Suprapubic skin (tissue), 4 donors: Measurements from ENCODE around the gene ZNF10. TPM values are rescaled to one million over a fixed set of nuclear protein-coding genes. Genes with fewer than 3 reads are reported as not detected.
A peak's percentile ranks its signal among the peaks of the same experiment; 100 is the strongest.

Experiments used
- DNase-seq, 2 donors: peaks; one replicate each; pipeline ENCODE4 v3.0.0-alpha.2; 2019; ENCODE audit warnings: low spot score in 2 of 2
- H3K27ac ChIP-seq: fragments of 200-600 bp; sonication (generic); one replicate; pipeline ENCODE4 v1.5.1; 2019
- H3K27me3 ChIP-seq: fragments of 200-600 bp; sonication (generic); one replicate; pipeline ENCODE4 v1.5.1; 2019
- H3K36me3 ChIP-seq: fragments of 200-600 bp; sonication (generic); one replicate; pipeline ENCODE4 v1.5.1; 2019
- H3K4me1 ChIP-seq: fragments of 200-600 bp; sonication (generic); one replicate; pipeline ENCODE4 v1.5.1; 2019
- H3K4me3 ChIP-seq: fragments of 200-600 bp; sonication (generic); one replicate; pipeline ENCODE4 v1.5.1; 2019; ENCODE audit warnings: mild to moderate bottlenecking
- H3K9me3 ChIP-seq: fragments of 200-600 bp; sonication (generic); one replicate; pipeline ENCODE4 v1.5.1; 2019
- EP300 ChIP-seq: sonication (generic); formaldehyde crosslinking; IDR thresholded peaks from one replicate; pipeline ENCODE4 v1.6.1; 2017; ENCODE audit warnings: antibody characterized with exemption
- POLR2A ChIP-seq, 2 donors: fragments of 450-650 bp; IDR thresholded peaks; one replicate each; pipeline ENCODE4 v1.6.1; 2017; ENCODE audit warnings: antibody characterized with exemption in 2 of 2, mild to moderate bottlenecking in 2 of 2, moderate library complexity in 2 of 2
- POLR2AphosphoS5 ChIP-seq, 3 donors: sonication (generic); formaldehyde crosslinking; IDR thresholded peaks; one replicate each; pipeline ENCODE4 v1.6.1; 2017; ENCODE audit warnings: antibody characterized with exemption in 3 of 3
- WGBS: methylation state at CpG from one replicate; pipeline ENCODE4 v1.1.5; 2018; 5-methylcytosine and 5-hydroxymethylcytosine counted together
- total RNA-seq, 4 donors: library from RNA; depleted of rRNA; stranded (reverse); fragments of >200 nt; gene quantifications; one replicate each; pipeline ENCODE4 v1.1.0, GENCODE V29; 2016
- TF ChIP-seq, protein P1 (sequence below), 2 donors: fragments of 200-600 bp in 1 of 2; fragments of 450-650 bp in 1 of 2; sonication (generic) in 1 of 2; IDR thresholded peaks; one replicate each; pipeline ENCODE4 v1.5.1; 2016 to 2019; ENCODE audit warnings: antibody characterized with exemption in 2 of 2, mild to moderate bottlenecking in 1 of 2, moderate library complexity in 1 of 2

Gene ZNF10
- total RNA-seq, 4 donors from 2014 or later, result 5.2 to 11.6 (median 9.1) TPM

DNA sequence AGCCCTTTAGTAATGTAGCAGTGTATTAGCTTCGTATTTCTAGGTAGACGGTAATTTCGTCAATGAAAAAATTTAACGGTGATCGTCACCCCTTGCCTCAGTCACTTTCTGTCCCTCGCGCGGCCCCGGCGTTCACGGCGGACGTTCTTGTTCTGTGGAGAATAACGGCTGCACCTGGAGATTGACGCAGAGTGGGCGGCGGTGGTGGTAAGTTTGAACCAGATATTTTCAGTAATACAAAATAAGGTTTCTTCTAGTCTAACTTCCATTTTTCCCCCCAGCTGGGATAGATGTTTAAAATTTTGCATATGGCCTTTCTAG lies 341 bp downstream of the ZNF10 start:
- Histone ChIP-seq H3K27ac (peak overlapping the region; percentile 92), H3K36me3 (peaks cover 26% of the 10 kb centered on the region), H3K27me3 (no peaks in the 10 kb centered on the region), H3K4me3 (peak overlapping the region; percentile 79), H3K9me3 (peaks cover 25% of the 10 kb centered on the region), H3K4me1 (peaks cover 15% of the 10 kb centered on the region)
- TF ChIP-seq EP300 (no peak), POLR2AphosphoS5 (IDR thresholded peaks at IDR 0.05) (no peak), POLR2A (IDR thresholded peaks at IDR 0.05) (no peak)
- TF ChIP-seq, protein P1, sequence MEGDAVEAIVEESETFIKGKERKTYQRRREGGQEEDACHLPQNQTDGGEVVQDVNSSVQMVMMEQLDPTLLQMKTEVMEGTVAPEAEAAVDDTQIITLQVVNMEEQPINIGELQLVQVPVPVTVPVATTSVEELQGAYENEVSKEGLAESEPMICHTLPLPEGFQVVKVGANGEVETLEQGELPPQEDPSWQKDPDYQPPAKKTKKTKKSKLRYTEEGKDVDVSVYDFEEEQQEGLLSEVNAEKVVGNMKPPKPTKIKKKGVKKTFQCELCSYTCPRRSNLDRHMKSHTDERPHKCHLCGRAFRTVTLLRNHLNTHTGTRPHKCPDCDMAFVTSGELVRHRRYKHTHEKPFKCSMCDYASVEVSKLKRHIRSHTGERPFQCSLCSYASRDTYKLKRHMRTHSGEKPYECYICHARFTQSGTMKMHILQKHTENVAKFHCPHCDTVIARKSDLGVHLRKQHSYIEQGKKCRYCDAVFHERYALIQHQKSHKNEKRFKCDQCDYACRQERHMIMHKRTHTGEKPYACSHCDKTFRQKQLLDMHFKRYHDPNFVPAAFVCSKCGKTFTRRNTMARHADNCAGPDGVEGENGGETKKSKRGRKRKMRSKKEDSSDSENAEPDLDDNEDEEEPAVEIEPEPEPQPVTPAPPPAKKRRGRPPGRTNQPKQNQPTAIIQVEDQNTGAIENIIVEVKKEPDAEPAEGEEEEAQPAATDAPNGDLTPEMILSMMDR (IDR thresholded peaks at IDR 0.05), result no peak
- WGBS, result under 1% methylated on average over 17 of the region's 17 CpGs
- DNase-seq, result peak; percentile 66 to 81

DNA sequence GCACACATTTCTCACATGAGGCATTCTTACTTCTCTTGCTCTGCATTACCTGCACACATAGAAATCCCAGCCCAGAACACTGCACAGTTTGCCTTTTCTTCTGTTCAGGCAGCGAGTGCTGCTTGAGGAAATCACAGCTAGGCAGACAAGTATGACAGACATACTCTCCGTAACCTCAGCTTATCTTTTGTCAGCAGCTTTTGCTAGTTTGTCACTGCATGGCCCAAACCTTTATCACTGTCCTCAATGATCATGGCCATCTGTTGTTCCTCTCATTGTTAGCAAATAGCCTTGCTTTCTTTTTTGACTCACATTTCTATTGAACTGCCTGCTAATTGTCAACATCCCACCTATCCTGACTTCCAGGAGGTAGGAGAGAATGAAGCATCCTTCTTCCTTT lies 5.3 kb downstream of the ZNF10 start:
- Histone ChIP-seq H3K4me3 (no peak overlapping the region), H3K36me3 (peaks cover 56% of the 10 kb centered on the region), H3K4me1 (peaks cover 7% of the 10 kb centered on the region), H3K27ac (no peak overlapping the region), H3K9me3 (peaks cover 43% of the 10 kb centered on the region), H3K27me3 (no peaks in the 10 kb centered on the region)
- TF ChIP-seq POLR2A (IDR thresholded peaks at IDR 0.05), result no peak
- TF ChIP-seq POLR2AphosphoS5 (IDR thresholded peaks at IDR 0.05), result no peak
- TF ChIP-seq EP300, result no peak
- TF ChIP-seq, protein P1 (IDR thresholded peaks at IDR 0.05), result no peak
- no peak for DNase-seq
- 98% methylated on average over 2 of the region's 2 CpGs for WGBS

DNA sequence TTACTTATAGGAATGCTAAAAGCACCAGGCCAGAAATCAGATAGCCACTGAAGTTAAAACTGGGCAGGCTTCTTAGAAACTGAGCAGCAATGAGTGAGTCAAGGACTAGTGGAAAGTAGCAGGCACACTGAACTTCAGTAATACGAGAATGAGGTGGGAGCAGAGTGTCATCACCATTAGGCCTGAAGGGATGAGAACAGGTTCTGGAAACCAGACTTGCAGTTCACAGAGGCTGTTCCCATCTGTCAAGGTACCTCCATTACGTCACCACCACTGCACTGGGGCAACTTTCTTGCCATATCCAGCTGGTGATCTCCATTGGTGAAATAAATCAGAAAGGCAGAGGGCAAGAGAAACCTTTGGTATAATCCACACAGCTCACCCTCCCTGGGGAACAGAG lies 15.6 kb downstream of the ZNF10 start:
- Histone ChIP-seq H3K4me3 (no peak overlapping the region), H3K27ac (no peak overlapping the region), H3K4me1 (no peaks in the 10 kb centered on the region), H3K9me3 (peaks cover 49% of the 10 kb centered on the region), H3K36me3 (peaks cover 68% of the 10 kb centered on the region), H3K27me3 (no peaks in the 10 kb centered on the region)
- 94% methylated on average over 2 of the region's 2 CpGs for WGBS
- no peak for DNase-seq
- TF ChIP-seq POLR2AphosphoS5 (IDR thresholded peaks at IDR 0.05) (no peak), POLR2A (IDR thresholded peaks at IDR 0.05) (no peak), EP300 (no peak)
- TF ChIP-seq, protein P1 (IDR thresholded peaks at IDR 0.05), result no peak

DNA sequence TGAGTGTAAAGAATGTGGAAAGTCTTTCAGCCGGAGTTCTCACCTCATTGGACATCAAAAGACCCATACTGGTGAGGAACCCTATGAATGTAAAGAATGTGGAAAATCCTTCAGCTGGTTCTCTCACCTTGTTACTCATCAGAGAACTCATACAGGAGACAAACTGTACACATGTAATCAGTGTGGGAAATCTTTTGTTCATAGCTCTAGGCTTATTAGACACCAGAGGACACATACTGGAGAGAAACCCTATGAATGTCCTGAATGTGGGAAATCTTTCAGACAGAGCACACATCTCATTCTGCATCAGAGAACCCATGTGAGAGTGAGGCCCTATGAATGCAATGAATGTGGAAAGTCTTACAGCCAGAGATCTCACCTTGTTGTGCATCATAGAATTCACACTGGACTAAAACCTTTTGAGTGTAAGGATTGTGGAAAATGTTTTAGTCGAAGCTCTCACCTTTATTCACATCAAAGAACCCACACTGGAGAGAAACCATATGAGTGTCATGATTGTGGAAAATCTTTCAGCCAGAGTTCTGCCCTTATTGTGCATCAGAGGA lies 25.8 kb downstream of the ZNF10 start:
- no peaks in the 10 kb centered on the region for H3K4me1 ChIP-seq
- TF ChIP-seq EP300, result no peak
- no peak for TF ChIP-seq POLR2A (IDR thresholded peaks at IDR 0.05)
- TF ChIP-seq, protein P1 (IDR thresholded peaks at IDR 0.05), result no peak
- no peak for TF ChIP-seq POLR2AphosphoS5 (IDR thresholded peaks at IDR 0.05)
- H3K9me3 ChIP-seq, result peaks cover 66% of the 10 kb centered on the region
- no peak for DNase-seq
- H3K4me3 ChIP-seq, result no peak overlapping the region
- peaks cover 66% of the 10 kb centered on the region for H3K36me3 ChIP-seq
- 92% methylated on average over 2 of the region's 2 CpGs for WGBS
- H3K27ac ChIP-seq, result no peak overlapping the region
- no peaks in the 10 kb centered on the region for H3K27me3 ChIP-seq

DNA sequence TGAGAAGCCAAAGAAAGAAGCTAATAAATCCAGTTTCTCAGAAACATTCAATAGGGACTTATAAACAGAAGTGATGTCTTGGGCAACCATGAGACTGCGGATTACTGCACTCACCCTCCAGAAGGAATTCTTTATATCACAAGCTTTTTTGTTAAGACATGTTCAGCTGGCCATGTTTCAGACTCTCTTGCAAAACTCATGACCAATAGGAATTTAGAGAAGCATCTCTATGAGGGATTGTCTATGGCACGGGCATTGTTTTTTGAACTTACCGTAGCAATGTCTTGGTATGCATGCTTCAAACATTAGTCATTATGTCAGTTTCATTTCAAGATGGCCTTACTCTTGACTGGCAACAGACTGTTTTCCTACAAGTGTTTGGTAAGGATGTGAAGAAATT lies 35.3 kb downstream of the ZNF10 start:
- no peak for TF ChIP-seq POLR2AphosphoS5 (IDR thresholded peaks at IDR 0.05)
- TF ChIP-seq EP300, result no peak
- TF ChIP-seq, protein P1 (IDR thresholded peaks at IDR 0.05), result no peak
- TF ChIP-seq POLR2A (IDR thresholded peaks at IDR 0.05), result no peak
- H3K4me1 ChIP-seq, result no peaks in the 10 kb centered on the region
- peaks cover 53% of the 10 kb centered on the region for H3K9me3 ChIP-seq
- no peaks in the 10 kb centered on the region for H3K36me3 ChIP-seq
- no peak overlapping the region for H3K4me3 ChIP-seq
- 88% methylated on average over 3 of the region's 3 CpGs for WGBS
- no peak for DNase-seq
- H3K27me3 ChIP-seq, result no peaks in the 10 kb centered on the region
- H3K27ac ChIP-seq, result no peak overlapping the region
